Measurements from ENCODE around the gene LNX1.
A peak's percentile ranks its signal among the peaks of the same experiment; 100 is the strongest.

LNX1 gene

DNA sequence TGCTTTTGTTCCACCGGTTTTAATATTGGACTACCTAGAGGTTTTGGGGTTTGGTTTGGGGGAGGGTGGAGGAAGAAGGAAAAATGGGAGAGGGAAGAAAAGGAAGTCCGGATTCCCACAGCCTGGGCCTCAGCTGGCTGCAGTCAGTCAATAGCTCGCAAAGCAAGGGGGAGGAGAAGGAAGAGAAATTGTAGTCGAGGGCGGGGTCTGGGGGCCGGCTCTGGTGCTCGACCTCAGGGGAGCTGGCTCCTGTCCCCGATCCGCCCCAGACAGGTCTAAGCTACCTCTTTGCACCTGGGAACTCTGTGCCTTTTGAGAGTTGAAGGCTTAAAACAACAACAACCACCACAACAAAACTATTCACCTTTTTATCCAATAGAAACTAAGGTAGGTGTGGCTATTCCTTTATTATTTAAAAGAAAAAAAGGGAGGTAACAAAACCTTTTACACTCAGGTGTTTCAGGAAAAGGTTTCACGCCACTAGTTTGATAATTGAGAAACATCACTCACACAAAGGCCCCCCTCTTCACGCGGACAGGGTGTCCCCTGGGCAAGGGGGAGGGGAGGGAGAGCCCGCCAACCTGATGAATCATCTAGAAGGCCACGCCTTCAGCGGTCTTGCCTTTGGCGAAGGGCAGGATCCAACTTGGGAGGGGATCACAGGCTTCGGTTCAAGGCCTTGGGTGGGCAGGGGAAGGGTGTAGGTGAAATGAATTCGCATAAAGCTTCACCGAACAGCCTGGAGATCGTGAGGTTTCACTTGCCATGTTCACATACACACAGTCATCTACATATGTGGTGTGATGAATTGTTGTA is 1.6 kb upstream of the LNX1 start:
- ATAC-seq (ENCODE audit: low read depth) (peak; percentile 77), DNase-seq (ENCODE audit: low spot score) (peak; percentile 73)
- H3K36me3 ChIP-seq (ENCODE audit: low read depth): no peaks in the 10 kb centered on the region
- TF ChIP-seq, protein P1, sequence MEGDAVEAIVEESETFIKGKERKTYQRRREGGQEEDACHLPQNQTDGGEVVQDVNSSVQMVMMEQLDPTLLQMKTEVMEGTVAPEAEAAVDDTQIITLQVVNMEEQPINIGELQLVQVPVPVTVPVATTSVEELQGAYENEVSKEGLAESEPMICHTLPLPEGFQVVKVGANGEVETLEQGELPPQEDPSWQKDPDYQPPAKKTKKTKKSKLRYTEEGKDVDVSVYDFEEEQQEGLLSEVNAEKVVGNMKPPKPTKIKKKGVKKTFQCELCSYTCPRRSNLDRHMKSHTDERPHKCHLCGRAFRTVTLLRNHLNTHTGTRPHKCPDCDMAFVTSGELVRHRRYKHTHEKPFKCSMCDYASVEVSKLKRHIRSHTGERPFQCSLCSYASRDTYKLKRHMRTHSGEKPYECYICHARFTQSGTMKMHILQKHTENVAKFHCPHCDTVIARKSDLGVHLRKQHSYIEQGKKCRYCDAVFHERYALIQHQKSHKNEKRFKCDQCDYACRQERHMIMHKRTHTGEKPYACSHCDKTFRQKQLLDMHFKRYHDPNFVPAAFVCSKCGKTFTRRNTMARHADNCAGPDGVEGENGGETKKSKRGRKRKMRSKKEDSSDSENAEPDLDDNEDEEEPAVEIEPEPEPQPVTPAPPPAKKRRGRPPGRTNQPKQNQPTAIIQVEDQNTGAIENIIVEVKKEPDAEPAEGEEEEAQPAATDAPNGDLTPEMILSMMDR (IDR thresholded peaks at IDR 0.05; ENCODE audit: poor library complexity, severe bottlenecking): no peak
- H3K27me3 ChIP-seq (ENCODE audit: insufficient read depth, poor library complexity, severe bottlenecking): no peaks in the 10 kb centered on the region
- peak overlapping the region; percentile 20 for H3K4me3 ChIP-seq (ENCODE audit: severe bottlenecking)
- H3K4me1 ChIP-seq (ENCODE audit: insufficient read depth, poor library complexity, severe bottlenecking): peaks cover 24% of the 10 kb centered on the region
- peak overlapping the region; percentile 50 for H3K27ac ChIP-seq (ENCODE audit: poor library complexity, severe bottlenecking)
- no peaks in the 10 kb centered on the region for H3K9me3 ChIP-seq (ENCODE audit: severe bottlenecking)

DNA sequence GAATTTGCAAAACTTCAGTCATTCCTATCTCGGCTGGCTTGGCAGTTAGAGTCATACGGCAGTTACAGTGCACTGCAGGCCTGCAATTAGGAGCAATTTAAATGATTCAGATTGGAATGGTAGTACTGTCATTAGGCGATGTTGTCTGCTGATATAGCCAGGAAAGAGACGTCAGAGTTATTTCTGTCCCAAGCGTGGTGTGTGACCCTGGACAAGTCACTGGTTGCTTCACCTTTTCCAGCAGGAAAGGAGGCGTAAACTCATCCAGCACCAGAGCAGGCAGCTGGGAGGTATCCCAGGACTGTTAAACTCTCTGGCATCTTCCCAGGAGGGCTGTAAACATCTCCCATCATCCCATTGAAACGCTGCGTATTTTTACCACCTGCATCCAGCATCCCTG is 836 bp upstream of the LNX1 start:
- no peak for ATAC-seq (ENCODE audit: low read depth)
- Histone ChIP-seq H3K4me3 (ENCODE audit: severe bottlenecking) (no peak overlapping the region), H3K27me3 (ENCODE audit: insufficient read depth, poor library complexity, severe bottlenecking) (no peaks in the 10 kb centered on the region), H3K36me3 (ENCODE audit: low read depth) (no peaks in the 10 kb centered on the region), H3K9me3 (ENCODE audit: severe bottlenecking) (no peaks in the 10 kb centered on the region), H3K4me1 (ENCODE audit: insufficient read depth, poor library complexity, severe bottlenecking) (peaks cover 24% of the 10 kb centered on the region), H3K27ac (ENCODE audit: poor library complexity, severe bottlenecking) (peak overlapping the region; percentile 50)
- no peak for DNase-seq (ENCODE audit: low spot score)
- TF ChIP-seq, protein P1 (IDR thresholded peaks at IDR 0.05; ENCODE audit: poor library complexity, severe bottlenecking): no peak

DNA sequence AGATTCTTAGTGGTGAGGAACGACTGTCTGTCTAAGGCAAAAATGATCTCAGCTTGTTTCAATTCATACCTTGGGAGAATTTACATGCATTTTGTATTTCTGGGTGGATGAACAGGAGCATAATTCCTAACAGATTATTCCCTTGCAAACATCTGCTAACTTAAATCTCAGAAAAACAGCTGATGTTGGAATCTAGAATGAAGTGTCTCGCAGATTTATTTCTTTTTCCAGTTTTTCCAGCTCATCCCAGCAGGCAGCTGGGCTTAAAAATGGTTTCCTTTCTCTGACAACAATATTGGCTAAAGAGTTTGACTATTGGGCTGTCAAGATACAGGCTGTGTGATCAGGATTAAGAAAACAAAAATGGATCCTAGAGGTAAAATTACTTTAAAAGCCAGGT is 1.1 kb downstream of the LNX1 start:
- Histone ChIP-seq H3K27me3 (ENCODE audit: insufficient read depth, poor library complexity, severe bottlenecking) (no peaks in the 10 kb centered on the region), H3K36me3 (ENCODE audit: low read depth) (no peaks in the 10 kb centered on the region), H3K4me1 (ENCODE audit: insufficient read depth, poor library complexity, severe bottlenecking) (peaks cover 20% of the 10 kb centered on the region), H3K27ac (ENCODE audit: poor library complexity, severe bottlenecking) (no peak overlapping the region), H3K4me3 (ENCODE audit: severe bottlenecking) (no peak overlapping the region), H3K9me3 (ENCODE audit: severe bottlenecking) (no peaks in the 10 kb centered on the region)
- TF ChIP-seq, protein P1 (IDR thresholded peaks at IDR 0.05; ENCODE audit: poor library complexity, severe bottlenecking): no peak
- DNase-seq (ENCODE audit: low spot score): no peak
- ATAC-seq (ENCODE audit: low read depth): no peak

DNA sequence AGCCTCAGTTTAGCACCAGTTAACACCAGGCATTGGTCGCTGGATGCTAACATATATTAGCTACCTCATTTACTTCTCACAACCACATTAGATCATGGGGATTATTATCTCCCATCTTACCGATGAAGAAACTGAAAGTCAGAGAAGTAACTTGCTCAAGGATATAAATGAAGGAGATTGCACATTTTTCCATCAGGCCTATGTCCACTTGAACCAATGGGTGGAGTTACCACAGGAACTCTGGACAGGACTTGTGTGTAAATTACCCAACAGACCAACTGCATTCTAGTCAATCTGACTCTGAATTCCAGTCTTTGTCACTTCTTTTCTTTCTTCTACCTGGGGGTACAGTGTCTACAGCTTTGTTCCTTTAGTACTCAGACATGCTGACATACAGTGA is 1.8 kb downstream of the LNX1 start:
- DNase-seq (ENCODE audit: low spot score): no peak
- no peaks in the 10 kb centered on the region for H3K36me3 ChIP-seq (ENCODE audit: low read depth)
- no peak overlapping the region for H3K4me3 ChIP-seq (ENCODE audit: severe bottlenecking)
- ATAC-seq (ENCODE audit: low read depth): no peak
- TF ChIP-seq, protein P1 (IDR thresholded peaks at IDR 0.05; ENCODE audit: poor library complexity, severe bottlenecking): no peak
- peaks cover 18% of the 10 kb centered on the region for H3K4me1 ChIP-seq (ENCODE audit: insufficient read depth, poor library complexity, severe bottlenecking)
- H3K9me3 ChIP-seq (ENCODE audit: severe bottlenecking): no peaks in the 10 kb centered on the region
- no peak overlapping the region for H3K27ac ChIP-seq (ENCODE audit: poor library complexity, severe bottlenecking)
- no peaks in the 10 kb centered on the region for H3K27me3 ChIP-seq (ENCODE audit: insufficient read depth, poor library complexity, severe bottlenecking)

DNA sequence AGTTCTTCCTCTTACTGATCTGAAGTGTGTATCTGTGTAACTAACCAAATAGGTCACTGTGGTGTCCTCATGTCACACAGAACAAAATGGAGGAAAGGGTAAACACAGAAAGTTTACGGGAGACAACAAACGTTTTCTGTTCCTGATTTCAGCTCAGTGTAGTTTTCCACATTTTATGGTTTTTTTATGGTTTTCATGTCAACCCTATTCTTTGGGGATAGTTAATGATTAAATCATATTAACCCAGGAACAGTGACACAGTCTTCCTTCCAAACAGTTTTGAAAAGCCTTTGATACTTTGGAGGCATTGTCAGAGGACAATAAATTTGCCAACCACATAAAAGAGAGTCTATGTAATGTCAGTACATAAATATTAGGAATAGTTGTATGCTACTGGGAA is 4.2 kb downstream of the LNX1 start:
- no peak for DNase-seq (ENCODE audit: low spot score)
- no peak for ATAC-seq (ENCODE audit: low read depth)
- Histone ChIP-seq H3K27ac (ENCODE audit: poor library complexity, severe bottlenecking) (no peak overlapping the region), H3K4me3 (ENCODE audit: severe bottlenecking) (no peak overlapping the region), H3K4me1 (ENCODE audit: insufficient read depth, poor library complexity, severe bottlenecking) (peaks cover 6% of the 10 kb centered on the region), H3K9me3 (ENCODE audit: severe bottlenecking) (no peaks in the 10 kb centered on the region), H3K27me3 (ENCODE audit: insufficient read depth, poor library complexity, severe bottlenecking) (no peaks in the 10 kb centered on the region), H3K36me3 (ENCODE audit: low read depth) (no peaks in the 10 kb centered on the region)
- TF ChIP-seq, protein P1 (IDR thresholded peaks at IDR 0.05; ENCODE audit: poor library complexity, severe bottlenecking): no peak
